Dendritic cell treated with granulocyte-macrophage colony-stimulating factor and Interleukin-4, amounts not matched to agents 40 ng/mL and 50 ng/mL, for 4 days (primary cell): Measurements from ENCODE around the gene GNLY.
"Not testable (repeated sequence)": the region's sequence is repeated elsewhere in the genome, so short reads cannot be mapped to it uniquely, and the experiment has no call there.

ENCODE experiments used
- H3K27ac Mint-ChIP-seq: one replicate; pipeline ENCODE4 v1.8.0; 2022; ENCODE audit warnings: mild to moderate bottlenecking, mixed read lengths
- H3K27me3 Mint-ChIP-seq: one replicate; pipeline ENCODE4 v1.8.0; 2022; ENCODE audit warnings: mild to moderate bottlenecking, mixed read lengths
- H3K36me3 Mint-ChIP-seq: one replicate; pipeline ENCODE4 v1.8.0; 2022; ENCODE audit warnings: low read depth, mixed read lengths
- H3K4me1 Mint-ChIP-seq: one replicate; pipeline ENCODE4 v1.8.0; 2022; ENCODE audit warnings: low read depth, mixed read lengths
- H3K4me3 Mint-ChIP-seq: one replicate; pipeline ENCODE4 v1.8.0; 2022; ENCODE audit warnings: mild to moderate bottlenecking, moderate library complexity, mixed read lengths
- H3K9me3 Mint-ChIP-seq: one replicate; pipeline ENCODE4 v1.8.0; 2022; ENCODE audit warnings: mixed read lengths
- intact Hi-C: fragments of 100-400 bp; cut with micrococcal nuclease; formaldehyde crosslinking; loops from one replicate; pipeline ENCODE4 v1.15.0; 2022

Gene GNLY

GRCh38 chr2:85669549-85669948, 24.6 kb upstream of the GNLY start:
- H3K36me3 Mint-ChIP-seq = no peaks in the 10 kb centered on the region
- H3K27ac Mint-ChIP-seq = peak overlapping the region; percentile 1
- peaks cover 5% of the 10 kb centered on the region for H3K27me3 Mint-ChIP-seq
- intact Hi-C loops = no loop called here
- H3K4me1 Mint-ChIP-seq = peaks cover 65% of the 10 kb centered on the region
- H3K4me3 Mint-ChIP-seq = no peak overlapping the region
- no peaks in the 10 kb centered on the region for H3K9me3 Mint-ChIP-seq

- H3K27ac Mint-ChIP-seq, H3K27me3 Mint-ChIP-seq, H3K9me3 Mint-ChIP-seq, H3K36me3 Mint-ChIP-seq, H3K4me3 Mint-ChIP-seq: not testable (repeated sequence)
- intact Hi-C loops = loop anchor here (5.0 kb wide), 1 partner anchor 37 kb away; no protein-coding TSS in a partner anchor
- peaks cover 74% of the 10 kb centered on the region for H3K4me1 Mint-ChIP-seq
Observed at GRCh38 chr2:85670416-85670815, 23.7 kb upstream of the GNLY start.

GRCh38 chr2:85672456-85672855, 21.7 kb upstream of the GNLY start:
- Mint-ChIP-seq H3K36me3 (no peaks in the 10 kb centered on the region), H3K4me1 (peaks cover 57% of the 10 kb centered on the region), H3K27me3 (peaks cover 3% of the 10 kb centered on the region), H3K4me3 (peak overlapping the region; percentile 32), H3K9me3 (no peaks in the 10 kb centered on the region), H3K27ac (no peak overlapping the region)
- intact Hi-C loops = loop anchor here (5.0 kb wide), 1 partner anchor 35 kb away; no protein-coding TSS in a partner anchor

- intact Hi-C loops = loop anchor here (5.0 kb wide), 1 partner anchor 33 kb away; no protein-coding TSS in a partner anchor
- Mint-ChIP-seq H3K4me3 (no peak overlapping the region), H3K36me3 (no peaks in the 10 kb centered on the region), H3K27ac (no peak overlapping the region), H3K9me3 (no peaks in the 10 kb centered on the region), H3K27me3 (peaks cover 5% of the 10 kb centered on the region), H3K4me1 (peaks cover 57% of the 10 kb centered on the region)
Observed at GRCh38 chr2:85673716-85674375, 20.3 kb upstream of the GNLY start.

GRCh38 chr2:85674417-85674816, 19.7 kb upstream of the GNLY start:
- Mint-ChIP-seq H3K9me3 (no peaks in the 10 kb centered on the region), H3K4me3 (no peak overlapping the region), H3K36me3 (no peaks in the 10 kb centered on the region), H3K4me1 (peaks cover 62% of the 10 kb centered on the region), H3K27ac (no peak overlapping the region), H3K27me3 (peaks cover 5% of the 10 kb centered on the region)
- intact Hi-C loops = loop anchor here (5.0 kb wide), 1 partner anchor 33 kb away; no protein-coding TSS in a partner anchor

- Mint-ChIP-seq H3K9me3 (no peaks in the 10 kb centered on the region), H3K27me3 (peaks cover 5% of the 10 kb centered on the region), H3K4me3 (no peak overlapping the region), H3K36me3 (no peaks in the 10 kb centered on the region), H3K27ac (no peak overlapping the region), H3K4me1 (peaks cover 55% of the 10 kb centered on the region)
- intact Hi-C loops = loop anchor here (5.0 kb wide), 1 partner anchor 42 kb away; no protein-coding TSS in a partner anchor
Observed at GRCh38 chr2:85675427-85675826, 18.7 kb upstream of the GNLY start.

- Mint-ChIP-seq H3K4me3 (no peak overlapping the region), H3K9me3 (no peaks in the 10 kb centered on the region), H3K27me3 (peaks cover 5% of the 10 kb centered on the region), H3K36me3 (no peaks in the 10 kb centered on the region), H3K4me1 (peaks cover 52% of the 10 kb centered on the region), H3K27ac (no peak overlapping the region)
- intact Hi-C loops = loop anchor here (5.0 kb wide), 1 partner anchor 41 kb away; no protein-coding TSS in a partner anchor
Observed at GRCh38 chr2:85675866-85676548, 18.2 kb upstream of the GNLY start.

GRCh38 chr2:85678377-85678776, 15.8 kb upstream of the GNLY start:
- Mint-ChIP-seq H3K4me1 (peaks cover 46% of the 10 kb centered on the region), H3K4me3 (no peak overlapping the region), H3K36me3 (no peaks in the 10 kb centered on the region), H3K9me3 (no peaks in the 10 kb centered on the region), H3K27ac (no peak overlapping the region), H3K27me3 (peaks cover 2% of the 10 kb centered on the region)
- intact Hi-C loops = loop anchor here (5.0 kb wide), 1 partner anchor 39 kb away; no protein-coding TSS in a partner anchor

- H3K4me1 Mint-ChIP-seq = peaks cover 39% of the 10 kb centered on the region
- H3K27ac Mint-ChIP-seq = no peak overlapping the region
- H3K36me3 Mint-ChIP-seq = no peaks in the 10 kb centered on the region
- no peak overlapping the region for H3K4me3 Mint-ChIP-seq
- intact Hi-C loops = loop anchor here (5.0 kb wide), 1 partner anchor 38 kb away; no protein-coding TSS in a partner anchor
- H3K27me3 Mint-ChIP-seq = peaks cover 2% of the 10 kb centered on the region
- H3K9me3 Mint-ChIP-seq = no peaks in the 10 kb centered on the region
Observed at GRCh38 chr2:85678794-85679672, 15.1 kb upstream of the GNLY start.

- intact Hi-C loops = no loop called here
- peaks cover 2% of the 10 kb centered on the region for H3K27me3 Mint-ChIP-seq
Observed at GRCh38 chr2:85680707-85681371, 13.3 kb upstream of the GNLY start.

GRCh38 chr2:85681372-85681763, 12.8 kb upstream of the GNLY start:
- no peak overlapping the region for H3K4me3 Mint-ChIP-seq
- H3K36me3 Mint-ChIP-seq = no peaks in the 10 kb centered on the region
- H3K27me3 Mint-ChIP-seq = peaks cover 2% of the 10 kb centered on the region
- intact Hi-C loops = no loop called here
- no peak overlapping the region for H3K27ac Mint-ChIP-seq
- peaks cover 25% of the 10 kb centered on the region for H3K4me1 Mint-ChIP-seq
- no peaks in the 10 kb centered on the region for H3K9me3 Mint-ChIP-seq

More at GRCh38 chr2:85680707-85681371, 13.3 kb upstream of the GNLY start:
- H3K4me3 Mint-ChIP-seq = no peak overlapping the region
- peaks cover 25% of the 10 kb centered on the region for H3K4me1 Mint-ChIP-seq
- no peak overlapping the region for H3K27ac Mint-ChIP-seq
- H3K9me3 Mint-ChIP-seq = no peaks in the 10 kb centered on the region
- H3K36me3 Mint-ChIP-seq = no peaks in the 10 kb centered on the region

GRCh38 chr2:85681776-85682175, 12.4 kb upstream of the GNLY start:
- Mint-ChIP-seq H3K4me1 (peaks cover 25% of the 10 kb centered on the region), H3K9me3 (no peaks in the 10 kb centered on the region), H3K27me3 (peaks cover 2% of the 10 kb centered on the region)

GRCh38 chr2:85682378-85682777, 11.8 kb upstream of the GNLY start:
- peaks cover 25% of the 10 kb centered on the region for H3K4me1 Mint-ChIP-seq
- no peak overlapping the region for H3K4me3 Mint-ChIP-seq
- no peaks in the 10 kb centered on the region for H3K9me3 Mint-ChIP-seq
- no peak overlapping the region for H3K27ac Mint-ChIP-seq
- no peaks in the 10 kb centered on the region for H3K36me3 Mint-ChIP-seq
- intact Hi-C loops = no loop called here
- peaks cover 2% of the 10 kb centered on the region for H3K27me3 Mint-ChIP-seq

More at GRCh38 chr2:85681776-85682175, 12.4 kb upstream of the GNLY start:
- intact Hi-C loops = no loop called here
- Mint-ChIP-seq H3K27ac (no peak overlapping the region), H3K36me3 (no peaks in the 10 kb centered on the region), H3K4me3 (no peak overlapping the region)
